Islet of Langerhans (tissue), 1 donor: ENCODE data around the gene RABL3.
"Not testable (repeated sequence)": the region's sequence is repeated elsewhere in the genome, so short reads cannot be mapped to it uniquely, and the experiment has no call there.

Source experiments
- FAIRE-seq: peaks from one replicate; lab custom pipeline; 2011; peaks lifted over from hg19 to GRCh38; lab: Jason Lieb, UNC

The RABL3 gene

DNA sequence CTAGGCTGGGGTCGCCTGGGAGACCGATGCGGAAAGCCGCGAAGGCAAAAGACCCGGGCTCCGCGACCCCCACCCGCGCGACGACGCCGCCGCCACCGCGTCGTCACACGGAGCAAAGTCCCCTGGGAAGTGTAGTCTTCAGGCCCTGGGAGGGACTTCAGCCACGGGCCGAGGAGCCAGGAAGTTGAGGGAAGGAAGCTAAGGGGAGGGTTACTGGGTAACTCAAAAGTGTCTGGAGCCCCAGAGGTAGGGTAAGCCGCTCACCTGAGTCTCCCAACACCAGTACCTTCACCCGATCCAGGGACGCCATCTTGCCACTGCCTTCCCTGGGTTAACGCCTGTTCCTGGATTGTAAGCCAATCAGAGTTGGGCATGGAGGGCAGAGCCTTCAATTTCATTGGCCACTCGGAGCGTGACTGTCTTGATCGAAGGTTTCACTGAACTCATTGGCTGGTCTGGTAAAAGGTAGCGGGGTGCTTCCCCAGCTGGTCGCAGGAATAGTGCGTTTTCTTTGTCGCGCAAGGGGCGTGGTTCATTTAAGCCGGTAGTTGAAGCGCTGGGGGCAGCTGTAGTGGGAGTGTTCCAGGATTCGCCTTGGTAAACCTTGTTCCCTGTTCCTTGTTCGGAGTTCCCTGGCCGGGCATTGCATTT is at the start of gene RABL3, which contains the start of gene GTF2E1:
Gene RABL3, minus strand, starts transcription at position 319 of the 651 bp plus-strand sequence. Its CDS starts 9 bp downstream, at position 310.
Gene GTF2E1, plus strand, starts transcription at position 547 of the 651 bp plus-strand sequence. CDS start 7,809 bp downstream, outside the sequence.
- peak; percentile 100 for FAIRE-seq

DNA sequence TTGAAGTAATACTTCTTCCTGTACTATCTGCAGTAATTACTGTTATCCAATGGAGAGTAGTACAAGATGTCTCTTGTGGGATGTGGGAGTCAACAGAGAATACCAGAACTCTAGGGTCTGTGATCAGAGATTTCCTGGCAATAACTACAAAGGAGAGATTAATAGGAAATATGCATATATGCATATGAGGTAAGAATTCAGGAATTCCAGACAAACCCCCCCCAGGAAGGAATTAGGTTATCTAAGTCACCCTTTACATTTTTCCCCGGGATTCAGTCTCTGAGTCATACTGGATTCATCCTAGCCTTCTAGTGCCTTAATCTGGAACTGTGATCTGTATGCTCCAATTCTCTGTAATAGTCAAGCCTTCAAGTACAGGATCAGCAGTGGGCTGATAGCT is 49.6 kb upstream of the RABL3 start:
- FAIRE-seq, result no peak

GRCh38 chr3:120791010-120791409 is 48.7 kb upstream of the RABL3 start:
- no peak for FAIRE-seq

DNA sequence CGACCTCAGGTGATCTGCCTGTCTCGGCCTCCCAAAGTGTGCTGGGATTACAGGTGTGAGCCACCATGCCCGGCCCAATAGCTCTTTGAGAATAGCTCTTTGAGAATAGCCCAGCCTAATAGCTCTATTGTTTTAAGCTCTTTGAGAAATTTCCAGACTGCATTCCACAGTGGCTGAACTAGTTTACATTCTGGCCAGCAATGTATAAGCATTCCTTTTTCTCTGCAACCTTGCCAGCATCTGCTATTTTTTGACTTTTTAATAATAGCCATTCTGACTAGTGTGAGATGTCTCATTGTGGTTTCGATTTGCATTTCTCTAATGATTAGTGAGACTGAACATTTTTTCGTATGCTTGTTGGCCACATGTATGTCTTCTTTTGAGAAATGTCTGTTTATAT is 43.5 kb upstream of the RABL3 start:
- FAIRE-seq, result not testable (repeated sequence)

- FAIRE-seq, result no peak
Observed at GRCh38 chr3:120780977-120781376, 38.7 kb upstream of the RABL3 start.

GRCh38 chr3:120778776-120779175 is 36.5 kb upstream of the RABL3 start:
- no peak for FAIRE-seq

DNA sequence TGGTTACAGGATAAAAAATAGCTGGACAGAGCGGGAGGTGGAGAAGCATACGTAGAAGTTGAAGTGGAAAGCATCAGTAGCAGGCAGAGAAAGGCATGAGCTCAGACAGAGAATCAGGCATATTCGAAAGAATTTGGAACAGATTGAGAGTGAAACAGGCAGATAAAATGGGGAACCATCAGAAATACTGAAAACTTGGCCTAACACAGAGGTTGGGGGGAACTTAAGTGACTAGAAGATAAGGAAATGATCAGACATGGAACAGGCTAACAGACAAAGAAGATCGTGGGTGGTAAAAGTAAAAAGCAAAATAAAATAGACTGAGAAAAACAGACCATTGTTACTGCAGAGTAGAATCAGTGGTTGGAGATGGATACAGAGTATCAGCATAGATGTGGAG is 33.1 kb upstream of the RABL3 start:
- FAIRE-seq, result no peak

DNA sequence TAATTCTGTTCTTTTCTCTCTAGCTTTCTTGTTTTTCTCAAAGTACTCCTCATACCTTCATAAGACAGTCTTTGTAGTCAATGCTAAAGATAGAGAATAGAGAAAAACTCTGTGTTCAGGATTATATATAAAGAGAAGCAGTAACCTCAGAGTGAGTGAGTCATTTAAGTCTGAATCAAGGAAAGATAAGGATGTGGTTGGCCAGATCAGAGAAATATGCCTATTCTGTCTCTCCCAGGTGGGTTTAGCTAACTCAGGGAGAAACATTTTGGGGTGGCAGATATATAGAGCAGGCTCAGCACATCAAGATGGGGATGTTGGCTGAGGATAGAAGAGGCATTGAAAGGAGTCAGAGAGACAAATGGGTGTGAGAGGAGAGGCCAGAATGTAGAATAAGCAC is 31.6 kb upstream of the RABL3 start:
- FAIRE-seq, result no peak

- FAIRE-seq, result no peak
Observed at GRCh38 chr3:120772081-120772480, 29.8 kb upstream of the RABL3 start.

DNA sequence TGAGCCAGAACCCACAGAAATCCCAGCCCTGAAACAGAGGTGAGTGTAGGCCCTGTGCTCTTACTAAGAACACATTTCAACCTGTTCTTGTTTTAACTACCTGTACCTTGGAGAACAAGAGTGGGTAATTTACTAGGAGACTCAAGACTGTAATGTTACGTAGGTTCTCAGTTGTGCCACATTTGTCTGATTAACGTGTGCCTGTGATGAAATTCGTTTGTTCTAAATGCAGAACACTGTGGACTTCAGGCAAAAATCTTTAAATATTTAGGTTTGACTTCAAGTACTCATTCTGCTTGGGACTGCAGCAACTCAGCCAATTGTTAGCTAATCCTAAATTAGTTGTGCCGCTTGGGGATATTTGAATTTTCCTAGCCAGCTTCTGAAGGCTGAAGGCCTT is 28.6 kb upstream of the RABL3 start:
- no peak for FAIRE-seq

- FAIRE-seq, result no peak
Observed at GRCh38 chr3:120769436-120769835, 27.1 kb upstream of the RABL3 start.

DNA sequence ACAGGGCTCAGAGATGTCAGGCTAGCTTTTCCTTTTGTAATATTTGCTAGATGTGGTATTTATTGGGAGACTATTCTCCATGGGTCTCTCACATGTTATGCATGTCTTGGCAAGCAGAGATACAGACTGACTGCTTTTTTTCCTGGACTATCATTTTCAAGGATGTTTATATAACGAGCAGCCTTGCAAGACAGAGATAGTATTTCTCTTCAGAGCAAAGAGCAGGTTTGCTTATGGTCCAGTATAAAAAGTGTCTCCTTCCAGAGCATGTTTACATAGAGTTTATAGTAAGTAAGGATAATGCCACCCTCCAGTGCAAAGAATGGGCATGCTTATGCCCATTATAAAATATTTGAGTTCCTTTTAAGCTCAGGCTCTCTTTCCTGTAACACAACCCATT is 24.8 kb upstream of the RABL3 start:
- FAIRE-seq, result no peak

DNA sequence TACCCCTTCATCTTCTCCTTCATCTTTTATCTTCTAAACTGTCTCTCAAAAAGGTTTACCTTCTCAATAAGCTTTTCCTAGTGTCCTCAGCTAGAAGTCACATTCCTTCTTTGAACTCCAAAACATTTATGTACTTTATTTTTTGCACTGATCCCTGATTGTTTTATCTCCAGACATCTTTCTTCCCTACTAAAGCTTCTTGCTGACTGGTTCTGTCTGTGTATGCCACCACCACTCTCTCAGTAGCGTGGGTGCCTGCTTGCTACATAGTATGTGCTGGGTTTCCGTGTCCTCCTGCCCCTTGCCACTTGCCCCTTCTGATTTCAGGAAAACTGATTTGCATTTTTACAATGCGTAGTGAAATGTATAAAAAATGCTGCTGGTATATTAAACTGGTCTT is 24.3 kb upstream of the RABL3 start:
- no peak for FAIRE-seq

- no peak for FAIRE-seq
Observed at GRCh38 chr3:120765830-120766493, 23.6 kb upstream of the RABL3 start.

DNA sequence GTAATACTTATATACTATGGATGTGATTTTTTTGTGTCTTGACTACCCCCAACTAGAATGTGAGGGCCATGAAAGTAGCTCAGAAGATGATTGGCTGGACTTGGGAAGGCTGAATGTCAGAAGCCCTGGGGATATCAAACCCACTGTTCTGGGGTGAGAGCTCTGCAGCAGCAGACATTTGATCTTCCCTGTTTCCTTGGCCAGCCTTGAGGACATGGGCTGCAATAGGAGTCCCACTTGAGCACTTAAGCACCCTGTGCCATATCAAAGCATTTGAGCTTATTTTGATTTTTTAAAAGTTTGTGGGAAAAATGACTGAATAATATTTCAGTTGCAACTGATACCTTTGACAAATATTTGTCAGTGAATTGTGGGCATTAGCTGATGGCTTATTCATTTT is 21.9 kb upstream of the RABL3 start:
- no peak for FAIRE-seq

DNA sequence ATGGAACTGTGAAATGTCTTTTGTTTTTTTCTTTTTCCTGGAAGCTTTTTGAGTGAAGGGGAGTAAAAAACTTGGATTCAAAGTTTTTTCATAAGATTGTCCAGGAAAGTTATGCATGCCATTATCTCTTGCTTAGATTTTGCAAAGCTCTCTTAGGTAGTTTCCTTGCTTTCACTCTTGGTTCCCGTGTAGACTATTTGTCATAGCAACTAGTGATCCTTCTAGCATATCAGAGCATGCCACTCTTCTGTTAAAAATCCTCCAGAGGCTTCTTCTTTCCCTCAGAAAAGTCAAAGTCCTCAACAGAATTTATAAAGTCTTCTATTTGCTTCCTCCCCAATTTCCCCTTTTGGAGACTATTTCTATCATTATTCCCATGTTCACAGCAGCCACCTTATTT is 21.3 kb upstream of the RABL3 start:
- no peak for FAIRE-seq

DNA sequence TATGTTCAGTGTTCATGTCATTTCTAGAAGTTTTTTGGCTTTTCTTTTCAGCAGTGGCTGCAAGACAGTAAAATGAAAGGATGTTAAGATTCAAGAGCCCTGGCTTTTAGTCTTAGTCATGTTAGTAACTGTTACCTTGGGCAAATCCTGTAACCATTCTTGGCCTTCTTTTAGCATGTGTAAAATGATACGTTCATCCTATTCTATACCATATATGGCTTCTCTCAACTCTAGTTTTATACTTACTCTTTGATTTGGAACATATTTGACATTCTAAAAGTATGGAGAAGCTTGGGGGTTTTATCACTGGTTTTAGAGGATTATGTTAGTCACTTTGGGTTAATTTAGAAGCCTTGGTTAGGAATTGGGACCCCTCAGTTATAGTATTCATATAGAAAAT is 20.3 kb upstream of the RABL3 start:
- FAIRE-seq, result no peak

GRCh38 chr3:120758551-120758950 is 16.2 kb upstream of the RABL3 start:
- FAIRE-seq, result not testable (repeated sequence)

- no peak for FAIRE-seq
Observed at GRCh38 chr3:120756061-120756460, 13.7 kb upstream of the RABL3 start.

GRCh38 chr3:120753810-120754209 is 11.5 kb upstream of the RABL3 start:
- FAIRE-seq, result no peak

GRCh38 chr3:120752865-120753264 is 10.5 kb upstream of the RABL3 start:
- FAIRE-seq, result no peak

DNA sequence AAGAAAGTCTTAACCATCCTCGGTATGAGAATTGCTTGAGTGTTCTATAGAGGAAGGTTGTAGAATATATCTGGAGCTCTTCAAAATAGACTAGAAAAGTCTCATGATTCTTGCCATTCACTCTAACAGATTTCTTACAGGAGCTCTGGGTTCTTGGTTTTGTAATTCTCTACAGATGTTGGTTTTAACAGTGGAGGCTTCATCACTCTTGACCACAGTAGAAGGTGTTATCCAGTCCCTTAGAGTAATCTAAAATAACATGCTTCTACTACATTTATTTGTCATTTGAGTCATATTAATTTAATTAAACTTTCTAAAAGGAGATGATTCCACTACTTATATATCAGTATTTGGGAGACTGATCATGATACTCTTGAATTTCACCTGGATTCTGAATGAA is 9.9 kb upstream of the RABL3 start:
- FAIRE-seq, result no peak

DNA sequence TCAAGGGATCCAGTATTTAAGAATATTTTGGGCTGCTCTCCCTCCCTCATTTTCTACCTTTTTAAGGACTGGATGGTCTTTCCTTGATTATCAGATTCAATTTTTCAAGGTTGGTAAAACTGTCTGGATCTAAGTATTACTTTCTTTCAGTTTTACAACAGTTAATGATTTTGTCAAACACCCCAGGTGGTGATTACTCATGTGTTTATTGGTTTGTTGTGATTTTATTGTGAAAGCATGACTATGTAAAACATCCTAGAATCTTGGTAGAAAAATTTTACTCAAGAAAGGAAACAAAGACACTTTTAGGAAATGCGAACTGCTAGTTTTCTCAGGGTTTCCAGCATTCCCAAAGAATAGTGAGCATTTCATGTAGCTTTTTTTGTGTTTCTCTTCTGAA is 7.5 kb upstream of the RABL3 start:
- FAIRE-seq, result no peak

GRCh38 chr3:120745466-120745865 is 3.1 kb upstream of the RABL3 start:
- no peak for FAIRE-seq
